Activated naive CD8-positive, alpha-beta T cell treated with anti-CD3 and anti-CD28 coated beads, Interleukin-2, amount 50 U/mL, for 24 hours (primary cell): ENCODE data around the gene COMP.
"Not testable (repeated sequence)": the region's sequence is repeated elsewhere in the genome, so short reads cannot be mapped to it uniquely, and the experiment has no call there.

Source experiments
- ATAC-seq: fragments of 150-1000 bp; cut with Tn5 transposase; one replicate; pipeline ENCODE4 v1.10.0; 2021
- DNase-seq: peaks from one replicate; pipeline ENCODE4 v3.0.0; 2021
- H3K27ac Mint-ChIP-seq: one replicate; pipeline ENCODE4 v1.8.0; 2021; ENCODE audit warnings: mild to moderate bottlenecking, mixed read lengths
- H3K27me3 Mint-ChIP-seq: one replicate; pipeline ENCODE4 v1.8.0; 2021; ENCODE audit warnings: mixed read lengths
- H3K36me3 Mint-ChIP-seq: one replicate; pipeline ENCODE4 v1.8.0; 2021; ENCODE audit warnings: low read depth, mixed read lengths
- H3K4me1 Mint-ChIP-seq: one replicate; pipeline ENCODE4 v1.8.0; 2021; ENCODE audit warnings: mixed read lengths
- H3K4me3 Mint-ChIP-seq: one replicate; pipeline ENCODE4 v1.8.0; 2021; ENCODE audit warnings: mild to moderate bottlenecking, moderate library complexity, mixed read lengths
- H3K9me3 Mint-ChIP-seq: one replicate; pipeline ENCODE4 v1.8.0; 2021; ENCODE audit warnings: mixed read lengths

COMP gene

DNA sequence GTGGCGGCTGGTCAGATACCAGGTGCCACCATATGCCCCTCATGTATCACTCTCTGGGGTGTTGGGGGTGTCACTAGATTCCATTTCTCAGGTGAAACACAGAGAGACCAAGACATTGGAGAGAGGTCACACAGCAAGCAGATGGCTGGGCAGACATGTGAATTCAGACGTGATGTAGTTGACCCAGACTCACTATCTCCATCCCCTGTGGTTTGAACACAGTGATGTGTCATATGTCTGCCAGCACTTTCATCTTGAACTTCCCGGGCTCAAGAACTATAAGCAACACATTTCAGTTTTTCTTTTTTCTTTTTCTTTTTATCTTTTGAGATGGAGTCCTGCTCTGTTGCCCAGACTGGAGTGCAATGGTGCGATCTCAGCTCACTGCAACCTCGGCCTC is 24.6 kb upstream of the COMP start:
- Mint-ChIP-seq H3K4me3 (no peak overlapping the region), H3K27me3 (peaks cover 2% of the 10 kb centered on the region), H3K9me3 (no peaks in the 10 kb centered on the region), H3K27ac (no peak overlapping the region), H3K36me3 (no peaks in the 10 kb centered on the region), H3K4me1 (no peaks in the 10 kb centered on the region)
- ATAC-seq (no peak), DNase-seq (no peak)

DNA sequence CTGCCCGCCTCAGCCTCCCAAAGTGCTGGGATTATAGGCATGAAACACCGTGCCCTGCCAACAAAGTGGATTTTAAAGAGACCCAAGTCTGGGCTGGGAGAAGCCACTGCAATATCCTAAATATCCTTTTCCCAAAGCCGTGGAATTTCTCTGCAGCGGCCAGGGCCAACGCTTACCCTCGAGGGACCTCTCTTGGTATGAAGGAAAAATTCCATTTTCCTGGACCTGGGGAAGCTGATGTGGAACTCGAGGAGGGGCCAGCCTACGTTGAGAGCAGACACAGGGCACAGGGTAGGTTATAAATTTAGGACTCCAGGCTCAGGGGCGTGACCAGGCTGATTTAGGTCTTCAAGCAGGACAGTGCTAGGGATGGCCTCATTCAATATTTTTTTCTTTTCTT is 23.0 kb upstream of the COMP start:
- H3K27ac Mint-ChIP-seq: no peak overlapping the region

DNA sequence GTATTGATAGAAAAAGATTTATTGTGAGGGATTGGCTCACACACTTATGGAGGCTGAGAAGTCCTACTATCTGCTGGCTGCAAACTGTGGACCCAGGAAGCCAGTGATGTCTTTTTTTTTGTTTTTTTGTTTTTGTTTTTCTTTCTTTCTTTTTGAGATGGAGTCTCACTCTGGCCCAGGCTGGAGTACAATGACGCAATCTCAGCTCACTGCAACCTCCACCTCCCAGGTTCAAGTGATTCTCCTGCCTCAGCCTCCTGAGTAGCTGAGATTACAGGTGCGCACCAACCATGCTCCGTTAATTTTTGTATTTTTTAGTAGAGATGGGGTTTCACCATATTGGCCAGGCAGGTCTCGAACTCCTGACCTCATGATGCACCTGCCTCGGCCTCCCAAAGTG is 20.5 kb upstream of the COMP start:
- not testable (repeated sequence) for DNase-seq, H3K4me3 Mint-ChIP-seq

More for the DNA sequence above, 23.0 kb upstream of the COMP start:
- no peak for ATAC-seq
- no peak overlapping the region for H3K4me3 Mint-ChIP-seq
- peaks cover 9% of the 10 kb centered on the region for H3K27me3 Mint-ChIP-seq
- H3K36me3 Mint-ChIP-seq: no peaks in the 10 kb centered on the region
- H3K4me1 Mint-ChIP-seq: no peaks in the 10 kb centered on the region
- H3K9me3 Mint-ChIP-seq: no peaks in the 10 kb centered on the region
- no peak for DNase-seq

DNA sequence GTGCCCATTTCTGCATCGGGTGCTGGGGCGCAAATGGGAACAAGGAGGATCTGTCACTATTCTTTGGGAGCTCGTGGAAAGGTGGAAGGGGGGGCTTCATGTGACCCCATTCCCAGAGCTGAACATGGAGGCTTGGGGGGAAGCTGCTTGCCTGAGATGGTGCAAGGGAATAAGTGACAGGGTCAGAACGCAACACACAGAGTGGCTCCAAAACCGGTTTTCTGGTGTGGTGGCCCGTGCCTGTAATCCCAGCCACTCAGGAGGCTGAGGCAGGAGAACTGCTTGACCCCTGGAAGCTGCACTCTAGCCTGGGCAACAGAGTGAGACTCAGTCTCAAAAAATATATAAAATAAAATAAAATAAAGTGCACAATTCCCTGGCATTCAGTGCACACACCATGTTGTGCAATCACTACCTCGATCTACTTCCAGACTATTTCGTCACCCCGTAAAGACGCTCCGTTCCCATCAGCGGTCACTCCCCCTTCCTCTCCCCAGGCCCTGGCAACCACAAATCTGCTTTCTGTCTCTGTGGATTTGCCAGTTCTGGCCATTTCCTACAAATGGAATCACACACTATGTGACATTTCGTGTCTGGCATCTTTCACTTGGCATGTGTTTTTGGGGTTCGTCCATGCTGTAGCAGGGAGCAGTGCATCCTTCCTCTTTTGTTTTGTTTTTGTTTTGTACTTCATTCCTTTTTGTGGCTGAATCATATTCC is 18.2 kb upstream of the COMP start:
- Mint-ChIP-seq H3K4me3 (no peak overlapping the region), H3K4me1 (no peaks in the 10 kb centered on the region), H3K27me3 (peaks cover 13% of the 10 kb centered on the region), H3K36me3 (no peaks in the 10 kb centered on the region), H3K9me3 (no peaks in the 10 kb centered on the region), H3K27ac (no peak overlapping the region)
- DNase-seq (no peak), ATAC-seq (no peak)

More for the DNA sequence above, 20.5 kb upstream of the COMP start:
- peaks cover 13% of the 10 kb centered on the region for H3K27me3 Mint-ChIP-seq
- H3K9me3 Mint-ChIP-seq, H3K4me1 Mint-ChIP-seq, ATAC-seq, H3K27ac Mint-ChIP-seq, H3K36me3 Mint-ChIP-seq: not testable (repeated sequence)

DNA sequence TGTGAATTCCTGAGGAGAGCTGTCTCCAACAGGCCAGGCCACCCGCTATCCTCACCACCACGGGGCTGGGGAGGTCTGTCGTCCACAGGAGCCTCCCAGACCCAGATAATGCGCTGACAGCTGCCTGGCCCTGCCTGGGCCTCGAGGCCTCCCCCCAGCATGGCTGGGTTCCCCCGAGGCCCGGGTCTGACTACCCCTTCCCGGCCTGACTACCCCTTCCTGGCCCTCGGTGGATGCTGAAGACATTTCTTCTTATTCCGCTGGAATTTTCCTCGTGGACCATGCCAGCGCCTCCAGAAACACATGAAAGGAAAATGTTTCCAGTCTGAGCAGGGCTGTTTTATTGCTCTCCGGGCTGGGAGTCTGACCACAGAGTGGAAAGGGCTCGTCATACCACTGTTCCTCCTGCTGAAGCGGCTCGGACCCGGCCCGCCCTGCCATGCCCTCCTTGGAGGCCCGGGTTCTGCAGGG is 16.8 kb upstream of the COMP start:
- Mint-ChIP-seq H3K4me1 (no peaks in the 10 kb centered on the region), H3K4me3 (no peak overlapping the region), H3K27ac (no peak overlapping the region), H3K27me3 (peaks cover 15% of the 10 kb centered on the region), H3K9me3 (no peaks in the 10 kb centered on the region), H3K36me3 (no peaks in the 10 kb centered on the region)
- no peak for DNase-seq
- ATAC-seq: no peak

DNA sequence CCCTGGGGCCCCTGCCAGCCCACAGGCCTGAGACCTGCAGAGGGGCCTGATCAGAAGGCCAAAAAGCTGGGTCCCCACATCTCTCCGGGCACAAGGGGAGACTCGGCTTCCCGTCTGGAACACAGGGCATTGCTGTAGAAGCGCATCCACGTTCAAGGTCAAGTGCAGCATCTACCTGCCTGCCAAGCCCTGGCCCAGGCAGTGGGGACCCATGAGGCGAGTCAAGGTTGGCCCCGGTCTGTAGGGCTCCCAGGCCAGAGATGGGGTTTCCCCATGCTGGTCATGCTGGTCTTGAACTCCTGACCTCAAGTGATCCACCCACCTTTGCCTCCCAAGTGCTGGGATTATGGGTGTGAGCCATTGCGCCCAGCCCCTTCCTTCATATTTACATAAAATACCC is 13.5 kb upstream of the COMP start:
- H3K4me1 Mint-ChIP-seq: no peaks in the 10 kb centered on the region
- no peak overlapping the region for H3K4me3 Mint-ChIP-seq
- ATAC-seq: no peak
- peaks cover 16% of the 10 kb centered on the region for H3K27me3 Mint-ChIP-seq
- no peaks in the 10 kb centered on the region for H3K9me3 Mint-ChIP-seq
- DNase-seq: no peak
- H3K27ac Mint-ChIP-seq: no peak overlapping the region
- no peaks in the 10 kb centered on the region for H3K36me3 Mint-ChIP-seq

DNA sequence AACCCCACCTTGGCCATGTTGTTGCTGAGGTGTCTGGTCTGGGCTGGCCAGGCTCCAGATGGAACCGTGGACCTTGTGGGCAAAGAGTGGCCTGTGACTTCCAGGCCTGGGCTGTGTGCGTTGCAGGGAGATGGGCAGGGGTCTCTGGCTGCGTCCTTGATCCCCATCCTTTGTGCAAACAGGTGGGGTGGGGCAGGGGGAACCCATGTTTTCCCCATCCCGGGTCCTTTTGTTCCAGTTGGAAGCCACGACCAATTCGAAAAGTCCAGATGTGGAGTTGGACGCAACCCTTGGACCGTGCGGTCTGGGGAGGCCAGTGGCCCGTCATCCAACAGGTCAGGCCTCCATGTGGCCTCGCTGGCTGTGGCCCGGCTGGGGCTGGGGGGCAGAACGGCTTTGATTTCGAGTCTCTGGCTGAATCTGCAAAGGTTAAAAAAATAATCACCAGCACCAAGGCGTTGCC is 13.1 kb upstream of the COMP start:
- H3K4me3 Mint-ChIP-seq: no peak overlapping the region
- no peak overlapping the region for H3K27ac Mint-ChIP-seq
- no peaks in the 10 kb centered on the region for H3K4me1 Mint-ChIP-seq
- no peaks in the 10 kb centered on the region for H3K9me3 Mint-ChIP-seq
- ATAC-seq (no peak), DNase-seq (no peak)
- no peaks in the 10 kb centered on the region for H3K36me3 Mint-ChIP-seq
- peaks cover 13% of the 10 kb centered on the region for H3K27me3 Mint-ChIP-seq

DNA sequence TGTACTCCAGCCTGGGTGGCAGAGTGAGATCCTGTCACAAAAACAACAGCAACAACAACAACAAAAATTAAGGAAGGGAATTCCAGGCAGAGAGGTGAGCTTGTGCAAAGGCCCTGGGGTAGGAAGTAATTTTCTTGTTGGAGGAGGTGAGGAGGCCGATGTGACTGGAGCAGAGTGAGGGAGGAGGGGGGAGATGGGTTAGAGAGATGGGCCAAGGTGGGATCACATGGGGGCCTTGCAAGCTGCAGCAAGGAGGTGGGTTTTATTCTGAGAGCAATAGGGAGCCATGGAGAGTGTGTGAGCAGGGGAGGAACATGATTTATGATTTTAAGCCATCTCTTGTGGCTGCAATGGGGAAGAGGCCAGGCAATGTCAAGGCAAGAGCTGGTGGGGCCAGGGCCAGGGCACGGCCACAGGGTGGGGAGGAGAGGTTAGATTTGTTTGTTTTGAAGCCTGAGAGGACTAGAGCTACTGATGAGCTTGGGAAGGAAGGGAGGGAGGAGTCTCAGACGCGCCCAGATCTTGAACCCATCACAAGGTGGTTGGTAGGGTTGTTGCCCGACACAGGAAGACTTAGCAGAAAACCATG is 12.5 kb upstream of the COMP start:
- Mint-ChIP-seq H3K36me3 (no peaks in the 10 kb centered on the region), H3K27ac (no peak overlapping the region), H3K4me1 (no peaks in the 10 kb centered on the region), H3K4me3 (no peak overlapping the region), H3K27me3 (peaks cover 9% of the 10 kb centered on the region), H3K9me3 (no peaks in the 10 kb centered on the region)
- ATAC-seq: no peak
- DNase-seq: no peak

DNA sequence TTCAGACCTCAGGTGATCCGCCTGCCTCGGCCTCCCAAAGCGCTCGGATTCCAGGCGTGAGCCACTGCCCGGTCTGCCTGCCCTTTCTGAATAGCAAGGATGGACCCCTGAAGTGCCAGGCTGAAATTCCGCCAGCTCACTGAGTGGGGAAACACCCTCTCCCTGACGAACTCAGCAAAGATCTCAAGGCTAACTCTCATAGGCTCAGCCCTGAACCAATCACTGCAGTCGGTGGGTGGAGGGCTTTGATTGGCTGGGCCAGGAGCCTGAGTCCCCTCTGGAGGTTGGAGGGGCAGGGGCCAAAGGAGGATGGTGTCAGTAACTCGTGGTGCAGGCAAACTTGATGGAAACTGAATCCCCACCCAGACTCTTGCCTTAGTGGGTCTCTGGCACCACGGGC is 11.2 kb upstream of the COMP start:
- DNase-seq: no peak
- no peak for ATAC-seq
- Mint-ChIP-seq H3K9me3 (no peaks in the 10 kb centered on the region), H3K27me3 (peaks cover 11% of the 10 kb centered on the region), H3K4me3 (no peak overlapping the region), H3K27ac (no peak overlapping the region), H3K4me1 (no peaks in the 10 kb centered on the region), H3K36me3 (no peaks in the 10 kb centered on the region)

DNA sequence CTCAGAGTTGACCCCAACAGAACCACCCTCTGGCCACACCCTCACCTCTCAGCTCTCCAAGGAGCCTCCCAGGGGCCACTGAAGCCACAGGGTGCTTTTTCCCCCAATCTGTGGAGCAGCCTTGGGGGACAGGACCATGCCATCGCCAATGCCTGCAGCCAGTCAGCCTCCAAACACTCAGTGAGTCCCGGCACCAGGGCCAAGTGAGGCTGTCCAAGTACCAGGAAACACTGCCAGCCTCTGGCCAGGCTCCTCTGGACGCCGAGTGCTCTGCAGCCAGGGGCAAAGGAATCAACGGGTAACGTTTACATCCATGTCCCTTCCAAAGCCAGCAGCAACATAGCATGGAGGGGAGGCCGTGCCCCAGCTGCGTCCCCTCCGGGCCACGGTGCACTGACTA is 9.5 kb upstream of the COMP start:
- Mint-ChIP-seq H3K27me3 (peaks cover 20% of the 10 kb centered on the region), H3K4me3 (no peak overlapping the region), H3K36me3 (no peaks in the 10 kb centered on the region), H3K4me1 (peaks cover 2% of the 10 kb centered on the region), H3K27ac (no peak overlapping the region), H3K9me3 (no peaks in the 10 kb centered on the region)
- DNase-seq (no peak), ATAC-seq (no peak)

DNA sequence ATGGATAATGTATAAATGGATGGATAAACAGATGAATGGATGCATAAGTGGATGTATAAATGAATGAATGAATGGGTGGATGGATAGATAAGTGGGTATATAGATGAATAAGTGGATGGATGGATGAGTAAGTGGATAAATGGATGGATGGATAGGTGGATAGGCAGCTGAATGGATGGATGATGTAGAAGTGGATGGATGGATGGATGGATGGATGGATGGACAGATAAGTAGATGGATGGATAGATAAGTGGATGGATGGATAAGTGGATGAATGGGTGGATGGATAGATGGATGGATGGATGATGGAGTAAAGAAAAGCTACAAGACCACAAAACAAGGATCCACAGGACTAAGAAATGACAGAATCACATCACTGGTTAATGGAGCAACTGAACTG is 9.0 kb upstream of the COMP start:
- H3K27ac Mint-ChIP-seq: no peak overlapping the region
- no peaks in the 10 kb centered on the region for H3K9me3 Mint-ChIP-seq

DNA sequence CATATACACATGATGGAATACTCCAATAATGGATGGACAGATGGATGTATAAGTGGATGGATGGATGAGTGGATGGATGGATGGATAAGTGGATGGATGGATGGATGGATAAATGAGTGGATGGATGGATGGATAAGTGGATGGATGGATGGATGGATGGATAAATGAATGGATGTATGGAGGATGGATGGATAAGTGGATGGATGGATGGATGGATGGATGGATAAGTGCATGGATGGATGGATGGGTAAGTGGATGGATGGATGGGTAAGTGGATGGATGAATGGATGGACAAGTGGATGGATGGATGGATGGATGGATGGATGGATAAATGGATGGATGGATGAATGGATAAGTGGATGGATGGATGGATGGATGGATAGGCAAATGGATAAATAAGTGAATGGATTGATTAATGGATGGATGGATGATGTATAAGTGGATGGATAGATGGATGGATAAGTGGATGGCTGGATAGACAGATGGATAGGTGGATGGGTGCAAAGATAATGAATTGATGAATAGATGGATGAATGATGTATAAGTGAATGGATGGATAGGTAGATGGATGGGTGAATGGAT is 8.4 kb upstream of the COMP start:
- no peaks in the 10 kb centered on the region for H3K36me3 Mint-ChIP-seq
- peaks cover 27% of the 10 kb centered on the region for H3K27me3 Mint-ChIP-seq
- no peak overlapping the region for H3K4me3 Mint-ChIP-seq
- DNase-seq (no peak), ATAC-seq (no peak)
- no peaks in the 10 kb centered on the region for H3K9me3 Mint-ChIP-seq
- H3K27ac Mint-ChIP-seq: no peak overlapping the region
- H3K4me1 Mint-ChIP-seq: peaks cover 2% of the 10 kb centered on the region

More for the DNA sequence above, 9.0 kb upstream of the COMP start:
- ATAC-seq (no peak), DNase-seq (no peak)
- peaks cover 2% of the 10 kb centered on the region for H3K4me1 Mint-ChIP-seq
- no peaks in the 10 kb centered on the region for H3K36me3 Mint-ChIP-seq
- H3K27me3 Mint-ChIP-seq: peaks cover 22% of the 10 kb centered on the region
- H3K4me3 Mint-ChIP-seq: no peak overlapping the region

DNA sequence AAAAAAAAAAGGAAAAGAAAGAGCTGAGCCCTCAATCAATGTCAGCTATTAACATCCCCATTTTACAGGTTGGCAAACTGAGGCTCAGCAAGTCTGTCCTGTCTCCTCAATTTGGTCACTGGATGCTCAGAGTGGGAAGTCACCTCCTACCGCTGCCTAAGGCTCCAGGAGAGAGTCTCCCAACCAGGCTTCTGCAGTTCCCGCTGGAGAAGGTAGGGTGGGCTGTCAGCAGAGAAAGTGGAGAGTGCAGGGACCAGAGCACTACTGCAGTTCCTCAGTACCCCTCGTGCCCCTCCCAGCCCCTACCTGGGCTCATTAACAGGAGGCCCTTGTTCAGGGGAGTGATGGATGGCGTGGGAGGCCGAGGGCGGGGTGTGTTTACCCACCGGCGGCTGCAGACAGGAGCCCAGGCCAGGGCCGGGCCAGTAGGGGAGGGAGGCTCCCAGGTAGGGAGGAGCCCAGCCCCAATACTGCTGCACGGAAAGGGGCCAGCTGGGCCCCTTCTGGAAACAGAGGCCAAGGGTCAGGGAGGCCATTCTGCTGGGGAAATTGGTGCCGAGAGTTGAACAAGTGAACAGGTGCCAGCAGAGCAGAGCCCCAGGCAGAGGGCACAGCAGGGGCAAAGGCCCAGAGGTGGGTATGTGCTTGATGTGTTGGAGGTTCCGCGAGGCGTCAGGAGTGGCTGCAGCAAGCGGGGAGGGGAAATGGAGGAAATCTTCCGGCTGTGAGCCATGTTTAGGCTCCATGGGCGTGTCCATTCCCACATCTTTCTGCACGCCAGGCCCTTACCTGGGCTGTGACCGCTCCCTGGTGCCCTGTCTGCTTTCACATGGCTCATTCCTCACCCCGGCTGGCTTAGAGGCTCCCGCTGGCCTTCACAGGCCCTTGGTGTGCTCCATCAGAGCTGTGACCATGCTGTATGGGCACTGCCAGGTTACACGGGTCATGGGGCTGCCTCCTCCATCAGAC is 7.6 kb upstream of the COMP start:
- peaks cover 2% of the 10 kb centered on the region for H3K4me1 Mint-ChIP-seq
- no peak for DNase-seq
- peaks cover 30% of the 10 kb centered on the region for H3K27me3 Mint-ChIP-seq
- no peak for ATAC-seq
- no peak overlapping the region for H3K4me3 Mint-ChIP-seq
- H3K36me3 Mint-ChIP-seq: no peaks in the 10 kb centered on the region
- no peaks in the 10 kb centered on the region for H3K9me3 Mint-ChIP-seq
- H3K27ac Mint-ChIP-seq: no peak overlapping the region

DNA sequence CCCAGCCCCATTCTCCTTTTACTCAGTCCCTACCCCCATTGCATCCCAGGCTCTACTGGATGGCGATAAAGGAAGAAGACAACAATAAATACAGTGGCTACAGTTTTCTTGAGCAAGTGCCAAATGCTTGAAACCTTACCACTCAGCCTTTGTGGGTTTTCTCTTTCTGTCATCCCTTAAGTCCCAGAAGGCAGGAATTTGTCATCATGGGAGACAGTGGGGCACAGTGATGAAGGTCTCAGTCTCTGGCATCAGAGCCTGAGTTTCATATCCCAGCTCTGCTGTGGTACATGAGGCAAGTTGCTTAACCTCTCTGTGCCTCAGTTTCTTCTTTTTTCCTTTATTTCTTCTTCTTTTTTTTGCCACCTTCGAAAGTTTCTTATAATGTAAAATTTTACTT is 5.1 kb upstream of the COMP start:
- Mint-ChIP-seq H3K27me3 (peaks cover 40% of the 10 kb centered on the region), H3K36me3 (no peaks in the 10 kb centered on the region)
- DNase-seq: no peak

More for the DNA sequence above, 5.1 kb upstream of the COMP start:
- Mint-ChIP-seq H3K4me1 (peaks cover 2% of the 10 kb centered on the region), H3K4me3 (no peak overlapping the region), H3K27ac (no peak overlapping the region), H3K9me3 (no peaks in the 10 kb centered on the region)
- no peak for ATAC-seq
